ENCODE measurements around the gene ZNF789. TPM values are rescaled to one million over a fixed set of nuclear protein-coding genes. Genes with fewer than 3 reads are reported as not detected.

ZNF789 gene
- total RNA-seq, 1 donor from 2014 or later: 5.2 TPM

- DNase-seq (ENCODE audit: low read depth): no peak
- H3K36me3 ChIP-seq (ENCODE audit: control insufficient read depth, insufficient read depth, low read length): peaks cover 2% of the 10 kb centered on the region
- no peak for TF ChIP-seq CTCF (IDR thresholded peaks at IDR 0.05; ENCODE audit: insufficient read depth, low read length, poor library complexity, severe bottlenecking)
- no peaks in the 10 kb centered on the region for H3K27me3 ChIP-seq (ENCODE audit: control insufficient read depth, insufficient read depth, low read length)
- no peak overlapping the region for H3K4me3 ChIP-seq (ENCODE audit: low read depth, low read length)
These were observed 39.5 kb upstream of the ZNF789 start for GRCh38 chr7:99433158-99433557.

GRCh38 chr7:99437946-99438572 lies 34.6 kb upstream of the ZNF789 start:
- H3K36me3 ChIP-seq (ENCODE audit: control insufficient read depth, insufficient read depth, low read length): peaks cover 1% of the 10 kb centered on the region
- no peaks in the 10 kb centered on the region for H3K27me3 ChIP-seq (ENCODE audit: control insufficient read depth, insufficient read depth, low read length)
- peak overlapping the region; percentile 99 for H3K4me3 ChIP-seq (ENCODE audit: low read depth, low read length)
- TF ChIP-seq CTCF (IDR thresholded peaks at IDR 0.05; ENCODE audit: insufficient read depth, low read length, poor library complexity, severe bottlenecking): no peak
- no peak for DNase-seq (ENCODE audit: low read depth)

DNA sequence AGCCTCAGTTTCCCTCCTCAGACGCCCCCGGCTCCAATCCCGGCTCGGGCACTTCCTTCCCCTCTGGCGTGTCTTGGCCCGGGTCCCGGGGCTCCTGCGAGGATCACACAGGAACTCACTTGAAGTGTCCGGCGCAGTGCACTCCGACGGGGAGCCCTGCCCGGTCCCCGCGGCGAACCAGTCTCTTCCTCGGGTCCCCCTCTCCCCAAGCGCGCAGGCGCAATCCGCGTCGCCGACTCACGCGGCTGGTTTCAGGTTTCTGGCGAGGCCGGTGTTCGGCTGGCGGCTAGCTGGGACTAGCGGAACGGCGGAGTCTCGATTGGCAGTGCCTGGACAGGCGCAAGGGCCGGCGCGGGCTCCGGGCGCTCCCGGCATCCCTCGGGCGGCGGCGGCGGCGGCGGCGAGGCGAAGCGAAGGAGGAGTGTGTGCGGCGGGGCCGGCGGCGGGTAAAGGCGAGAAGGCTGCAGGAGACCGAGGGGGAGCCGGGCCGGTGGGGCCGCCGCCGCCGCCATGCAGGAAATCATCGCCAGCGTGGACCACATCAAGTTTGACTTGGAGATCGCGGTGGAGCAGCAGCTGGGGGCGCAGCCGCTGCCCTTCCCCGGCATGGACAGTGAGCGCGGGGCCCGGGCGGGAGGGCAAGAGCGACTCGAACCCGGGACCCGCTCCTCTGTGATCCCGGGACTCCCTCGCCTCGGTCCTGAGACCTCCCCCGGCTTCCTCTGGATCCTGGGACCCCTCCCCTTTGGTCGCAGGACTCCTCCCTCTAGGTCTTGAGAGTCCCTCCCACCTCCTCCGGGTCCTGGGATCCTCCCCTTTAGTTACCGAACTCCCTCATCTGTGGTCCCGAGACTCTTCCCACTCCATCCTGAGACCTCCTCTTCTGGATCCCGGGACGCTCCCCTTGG lies 33.9 kb upstream of the ZNF789 start, which contains the start of the genes CPSF4 and PTCD1:
Gene CPSF4, plus strand, starts transcription at position 371 of the 908 bp plus-strand sequence. Its CDS starts 140 bp downstream, at position 511.
Gene PTCD1, minus strand, starts transcription at position 226 of the 908 bp plus-strand sequence. CDS start 3,556 bp downstream, outside the sequence.
- Histone ChIP-seq H3K27me3 (ENCODE audit: control insufficient read depth, insufficient read depth, low read length) (no peaks in the 10 kb centered on the region), H3K36me3 (ENCODE audit: control insufficient read depth, insufficient read depth, low read length) (peaks cover 1% of the 10 kb centered on the region), H3K4me3 (ENCODE audit: low read depth, low read length) (peak within 1 kb of the TSS; percentile 99)
- DNase-seq (ENCODE audit: low read depth): peak; percentile 79
- TF ChIP-seq CTCF (IDR thresholded peaks at IDR 0.05; ENCODE audit: insufficient read depth, low read length, poor library complexity, severe bottlenecking): no peak

DNA sequence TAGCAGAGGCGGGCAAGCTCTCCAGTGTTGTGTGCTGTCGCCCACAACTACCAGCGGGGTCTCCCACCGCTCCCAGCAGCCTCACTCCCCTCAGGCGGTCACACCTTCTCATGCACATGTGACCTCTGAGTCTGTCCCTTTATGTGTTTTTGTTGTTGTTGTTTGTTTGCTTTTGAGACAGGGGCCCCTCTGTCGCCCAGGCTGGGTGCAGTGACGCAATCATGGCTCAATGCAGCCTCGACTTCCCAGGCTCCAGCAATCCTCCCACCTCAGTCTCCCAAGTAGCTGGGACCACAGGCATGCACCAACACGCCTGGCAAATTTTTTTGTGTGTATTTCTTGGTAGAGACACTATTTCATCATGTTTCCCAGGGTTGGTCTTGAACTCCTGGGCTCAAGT lies 32.5 kb upstream of the ZNF789 start:
- no peak for TF ChIP-seq CTCF (IDR thresholded peaks at IDR 0.05; ENCODE audit: insufficient read depth, low read length, poor library complexity, severe bottlenecking)
- DNase-seq (ENCODE audit: low read depth): no peak
- Histone ChIP-seq H3K36me3 (ENCODE audit: control insufficient read depth, insufficient read depth, low read length) (no peaks in the 10 kb centered on the region), H3K27me3 (ENCODE audit: control insufficient read depth, insufficient read depth, low read length) (no peaks in the 10 kb centered on the region), H3K4me3 (ENCODE audit: low read depth, low read length) (peak overlapping the region; percentile 99)

DNA sequence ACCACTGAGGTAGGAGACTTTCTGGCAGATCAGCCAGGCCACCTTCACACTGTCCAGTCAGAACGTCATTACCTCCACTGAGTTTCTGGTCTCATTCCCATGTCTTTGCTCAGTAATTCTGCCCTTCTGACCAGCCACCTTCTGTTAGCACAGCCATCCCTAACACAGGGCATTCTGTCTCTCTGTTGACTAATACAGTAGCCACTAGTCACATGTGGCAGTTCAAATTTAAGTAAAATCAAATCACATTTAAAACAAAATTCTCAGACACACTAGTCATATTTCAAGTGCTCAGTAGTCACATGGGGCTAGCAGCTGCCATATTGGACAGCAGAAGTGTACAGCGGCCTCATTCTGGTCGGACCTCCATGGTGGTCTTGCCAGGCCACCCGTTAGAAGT lies 26.6 kb upstream of the ZNF789 start:
- DNase-seq (ENCODE audit: low read depth): no peak
- Histone ChIP-seq H3K36me3 (ENCODE audit: control insufficient read depth, insufficient read depth, low read length) (peaks cover 8% of the 10 kb centered on the region), H3K4me3 (ENCODE audit: low read depth, low read length) (no peak overlapping the region), H3K27me3 (ENCODE audit: control insufficient read depth, insufficient read depth, low read length) (no peaks in the 10 kb centered on the region)
- TF ChIP-seq CTCF (IDR thresholded peaks at IDR 0.05; ENCODE audit: insufficient read depth, low read length, poor library complexity, severe bottlenecking): no peak
